HepG2 (cell line): Measurements from ENCODE around the gene PRM3. TPM values are rescaled to one million over a fixed set of nuclear protein-coding genes. Genes with fewer than 3 reads are reported as not detected.
A peak's percentile ranks its signal among the peaks of the same experiment; 100 is the strongest.

Experiments
- ARHGAP35 ChIP-seq: sonication (generic); formaldehyde crosslinking; IDR thresholded peaks from 2 replicates; pipeline ENCODE4 v1.9.0; 2022; ENCODE audit warnings: mild to moderate bottlenecking, inconsistent platforms, moderate library complexity, missing genetic modification reagents, borderline replicate concordance
- ATAD3A ChIP-seq: sonication (generic); formaldehyde crosslinking; IDR thresholded peaks from 2 replicates; pipeline ENCODE4 v1.4.0; 2020; ENCODE audit warnings: missing genetic modification reagents
- HCFC1 ChIP-seq: fragments of 150-350 bp; IDR thresholded peaks from 2 replicates; pipeline ENCODE4 v1.6.1; 2014; ENCODE audit warnings: low read depth, low read length
- KLF6 ChIP-seq: IDR thresholded peaks from 2 replicates; pipeline ENCODE4 v1.8.0; 2016; ENCODE audit warnings: missing biosample characterization, missing genetic modification reagents
- NFYB ChIP-seq: sonication (generic); formaldehyde crosslinking; IDR thresholded peaks from 2 replicates; pipeline ENCODE4 v1.4.0; 2020; ENCODE audit warnings: missing genetic modification reagents
- NR2F2 ChIP-seq: IDR thresholded peaks from 2 replicates; pipeline ENCODE4 v1.6.1; 2012; ENCODE audit warnings: low read depth, inconsistent platforms, borderline replicate concordance
- PHF8 ChIP-seq: sonication (generic); formaldehyde crosslinking; IDR thresholded peaks from 2 replicates; pipeline ENCODE4 v1.5.0; 2020; ENCODE audit warnings: missing genetic modification reagents
- REL ChIP-seq: sonication (generic); formaldehyde crosslinking; conservative IDR thresholded peaks from 2 replicates; pipeline ENCODE4 v1.8.0; 2022; ENCODE audit warnings: mild to moderate bottlenecking, missing genetic modification reagents, moderate library complexity
- SATB2 ChIP-seq: sonication (generic); formaldehyde crosslinking; IDR thresholded peaks from 2 replicates; pipeline ENCODE4 v1.5.0; 2020; ENCODE audit warnings: missing genetic modification reagents
- SETDB1 ChIP-seq: sonication (generic); formaldehyde crosslinking; IDR thresholded peaks from 2 replicates; pipeline ENCODE4 v1.5.1; 2020; ENCODE audit warnings: missing genetic modification reagents, mild to moderate bottlenecking, borderline replicate concordance
- SMARCE1 ChIP-seq: fragments of 450-650 bp; IDR thresholded peaks from 2 replicates; pipeline ENCODE4 v1.6.1; 2017; ENCODE audit warnings: borderline replicate concordance
- TEAD3 ChIP-seq: optimal IDR thresholded peaks from 2 replicates; pipeline ENCODE3; 2016; ENCODE audit warnings: borderline replicate concordance
- ZFP41 ChIP-seq: sonication (generic); formaldehyde crosslinking; IDR thresholded peaks from 2 replicates; pipeline ENCODE4 v1.4.0; 2020; ENCODE audit warnings: mild to moderate bottlenecking, missing genetic modification reagents, borderline replicate concordance
- ZFP62 ChIP-seq: sonication (generic); formaldehyde crosslinking; IDR thresholded peaks from 2 replicates; pipeline ENCODE4 v1.4.0; 2020; ENCODE audit warnings: missing genetic modification reagents
- ZNF333 ChIP-seq: sonication (generic); formaldehyde crosslinking; IDR thresholded peaks from 2 replicates; pipeline ENCODE4 v1.4.0; 2020; ENCODE audit warnings: mild to moderate bottlenecking, missing genetic modification reagents, borderline replicate concordance
- ZNF335 ChIP-seq: sonication (generic); formaldehyde crosslinking; IDR thresholded peaks from 2 replicates; pipeline ENCODE4 v1.4.0; 2020; ENCODE audit warnings: missing genetic modification reagents
- ZNF75D ChIP-seq: sonication (generic); formaldehyde crosslinking; IDR thresholded peaks from 2 replicates; pipeline ENCODE4 v1.8.1; 2023; ENCODE audit warnings: missing genetic modification reagents, mild to moderate bottlenecking, borderline replicate concordance
- ZNF782 ChIP-seq: sonication (generic); formaldehyde crosslinking; IDR thresholded peaks from 2 replicates; pipeline ENCODE4 v1.4.0; 2020; ENCODE audit warnings: missing genetic modification reagents, mild to moderate bottlenecking, borderline replicate concordance
- polyA plus RNA-seq, 8 experiments: library from polyadenylated mRNA; depleted of rRNA in 3 of 8; stranded (reverse) in 7 of 8; unstranded in 1 of 8; fragments of >200 nt; fragmentation: Illumina TruSeq in 4 of 8; extraction: Trizol in 4 of 8; gene quantifications; 2 replicates each; pipeline versions ENCODE4 v1.2.1 to v1.2.3, GENCODE V29; 2011 to 2016; ENCODE audit warnings: low read depth in 4 of 8, missing spikeins in 1 of 8, mixed read lengths in 1 of 8; ENCODE audit not compliant: insufficient read depth in 1 of 8
- total RNA-seq, 5 experiments: library from RNA; depleted of rRNA; stranded (reverse); fragments of >200 nt; fragmentation: Illumina TruSeq; extraction: Trizol; gene quantifications; 2 replicates each; pipeline ENCODE4 v1.2.3, GENCODE V29; 2016; ENCODE audit warnings: low read depth in 1 of 5
- TF ChIP-seq, protein P1 (sequence below): sonication (generic); formaldehyde crosslinking; IDR thresholded peaks from 2 replicates; pipeline ENCODE4 v1.4.0; 2020; ENCODE audit warnings: missing genetic modification reagents, borderline replicate concordance
- TF ChIP-seq, protein P2 (sequence below): sonication (generic); formaldehyde crosslinking; IDR thresholded peaks from 2 replicates; pipeline ENCODE4 v1.4.0; 2020; ENCODE audit warnings: mild to moderate bottlenecking, missing genetic modification reagents, borderline replicate concordance
- TF ChIP-seq, protein P3 (sequence below): sonication (generic); formaldehyde crosslinking; IDR thresholded peaks from 2 replicates; pipeline ENCODE4 v1.5.0; 2020; ENCODE audit warnings: mild to moderate bottlenecking, missing genetic modification reagents

Gene PRM3
- total and polyA plus RNA-seq, 2 of the 13 experiments (the other 11 are each of a cell fraction or from before 2014, with no cell fraction given): not detected

DNA sequence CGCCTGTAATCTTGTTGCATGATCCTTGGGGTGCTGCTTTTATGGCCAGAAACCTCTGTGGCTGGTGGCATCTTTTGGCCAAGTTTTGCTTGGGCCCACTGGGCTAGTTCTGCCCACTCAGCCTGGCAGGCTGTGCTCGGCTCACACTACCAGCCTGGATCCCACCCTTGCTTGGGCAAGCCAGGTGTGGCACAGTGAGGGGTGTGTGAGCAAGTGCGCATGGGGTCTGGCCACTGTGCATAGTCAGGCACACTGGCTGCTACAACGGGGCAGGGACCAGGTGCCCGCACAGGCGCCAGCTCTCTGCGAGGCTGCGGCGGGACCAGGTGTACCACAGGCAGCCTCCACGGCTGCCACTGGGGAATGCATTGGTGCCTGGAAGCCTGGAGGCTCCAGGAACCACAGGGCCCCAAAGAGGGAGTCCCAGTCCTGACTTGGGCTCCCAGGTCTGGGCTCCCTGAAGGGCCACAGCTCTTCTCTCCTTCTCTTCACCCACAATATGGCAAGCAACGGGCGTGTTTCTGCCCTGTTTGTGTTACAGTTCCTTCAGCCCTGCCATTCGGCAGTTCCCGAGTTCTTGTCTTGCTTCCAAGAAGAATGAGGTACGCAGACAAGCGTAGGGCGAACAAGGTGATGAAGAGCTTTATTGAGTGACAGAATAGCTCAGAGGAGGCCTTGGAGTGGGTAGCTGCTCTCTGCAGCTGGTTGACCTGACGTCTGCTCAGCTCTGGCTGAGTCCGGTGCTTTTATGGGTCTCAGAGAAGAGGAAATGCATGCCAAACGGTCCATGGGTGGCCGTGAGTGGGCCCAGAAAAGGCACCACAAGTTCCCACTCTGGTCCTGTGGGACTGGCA, 34.4 kb upstream of the PRM3 start (continued):
- no peak; the same call in none of the 2 replicates for TF ChIP-seq PHF8 (CRISPR knock-in tag)
- TF ChIP-seq ZNF782: peak; percentile 75; the same call in 1 of the 2 replicates
- TF ChIP-seq REL (CRISPR knock-in tag): no peak
- TF ChIP-seq NFYB (CRISPR knock-in tag): no peak
- no peak for TF ChIP-seq ZNF335 (CRISPR knock-in tag)
- TF ChIP-seq ZFP62 (CRISPR knock-in tag): no peak
- no peak for TF ChIP-seq ZNF333
- TF ChIP-seq SMARCE1: no peak
- TF ChIP-seq SETDB1: no peak
- peak; percentile 59; the same call in 1 of the 2 replicates for TF ChIP-seq ATAD3A (CRISPR knock-in tag)
- TF ChIP-seq, protein P1, sequence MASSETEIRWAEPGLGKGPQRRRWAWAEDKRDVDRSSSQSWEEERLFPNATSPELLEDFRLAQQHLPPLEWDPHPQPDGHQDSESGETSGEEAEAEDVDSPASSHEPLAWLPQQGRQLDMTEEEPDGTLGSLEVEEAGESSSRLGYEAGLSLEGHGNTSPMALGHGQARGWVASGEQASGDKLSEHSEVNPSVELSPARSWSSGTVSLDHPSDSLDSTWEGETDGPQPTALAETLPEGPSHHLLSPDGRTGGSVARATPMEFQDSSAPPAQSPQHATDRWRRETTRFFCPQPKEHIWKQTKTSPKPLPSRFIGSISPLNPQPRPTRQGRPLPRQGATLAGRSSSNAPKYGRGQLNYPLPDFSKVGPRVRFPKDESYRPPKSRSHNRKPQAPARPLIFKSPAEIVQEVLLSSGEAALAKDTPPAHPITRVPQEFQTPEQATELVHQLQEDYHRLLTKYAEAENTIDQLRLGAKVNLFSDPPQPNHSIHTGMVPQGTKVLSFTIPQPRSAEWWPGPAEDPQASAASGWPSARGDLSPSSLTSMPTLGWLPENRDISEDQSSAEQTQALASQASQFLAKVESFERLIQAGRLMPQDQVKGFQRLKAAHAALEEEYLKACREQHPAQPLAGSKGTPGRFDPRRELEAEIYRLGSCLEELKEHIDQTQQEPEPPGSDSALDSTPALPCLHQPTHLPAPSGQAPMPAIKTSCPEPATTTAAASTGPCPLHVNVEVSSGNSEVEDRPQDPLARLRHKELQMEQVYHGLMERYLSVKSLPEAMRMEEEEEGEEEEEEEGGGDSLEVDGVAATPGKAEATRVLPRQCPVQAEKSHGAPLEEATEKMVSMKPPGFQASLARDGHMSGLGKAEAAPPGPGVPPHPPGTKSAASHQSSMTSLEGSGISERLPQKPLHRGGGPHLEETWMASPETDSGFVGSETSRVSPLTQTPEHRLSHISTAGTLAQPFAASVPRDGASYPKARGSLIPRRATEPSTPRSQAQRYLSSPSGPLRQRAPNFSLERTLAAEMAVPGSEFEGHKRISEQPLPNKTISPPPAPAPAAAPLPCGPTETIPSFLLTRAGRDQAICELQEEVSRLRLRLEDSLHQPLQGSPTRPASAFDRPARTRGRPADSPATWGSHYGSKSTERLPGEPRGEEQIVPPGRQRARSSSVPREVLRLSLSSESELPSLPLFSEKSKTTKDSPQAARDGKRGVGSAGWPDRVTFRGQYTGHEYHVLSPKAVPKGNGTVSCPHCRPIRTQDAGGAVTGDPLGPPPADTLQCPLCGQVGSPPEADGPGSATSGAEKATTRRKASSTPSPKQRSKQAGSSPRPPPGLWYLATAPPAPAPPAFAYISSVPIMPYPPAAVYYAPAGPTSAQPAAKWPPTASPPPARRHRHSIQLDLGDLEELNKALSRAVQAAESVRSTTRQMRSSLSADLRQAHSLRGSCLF (CRISPR knock-in tag): no peak
- TF ChIP-seq ZFP41 (CRISPR knock-in tag): no peak
- TF ChIP-seq TEAD3 (CRISPR knock-in tag): peak; percentile 2
- no peak for TF ChIP-seq HCFC1
- 0 out of 2 replicates have a peak, but pooled peaks have one; percentile 11 for TF ChIP-seq KLF6
- TF ChIP-seq, protein P2, sequence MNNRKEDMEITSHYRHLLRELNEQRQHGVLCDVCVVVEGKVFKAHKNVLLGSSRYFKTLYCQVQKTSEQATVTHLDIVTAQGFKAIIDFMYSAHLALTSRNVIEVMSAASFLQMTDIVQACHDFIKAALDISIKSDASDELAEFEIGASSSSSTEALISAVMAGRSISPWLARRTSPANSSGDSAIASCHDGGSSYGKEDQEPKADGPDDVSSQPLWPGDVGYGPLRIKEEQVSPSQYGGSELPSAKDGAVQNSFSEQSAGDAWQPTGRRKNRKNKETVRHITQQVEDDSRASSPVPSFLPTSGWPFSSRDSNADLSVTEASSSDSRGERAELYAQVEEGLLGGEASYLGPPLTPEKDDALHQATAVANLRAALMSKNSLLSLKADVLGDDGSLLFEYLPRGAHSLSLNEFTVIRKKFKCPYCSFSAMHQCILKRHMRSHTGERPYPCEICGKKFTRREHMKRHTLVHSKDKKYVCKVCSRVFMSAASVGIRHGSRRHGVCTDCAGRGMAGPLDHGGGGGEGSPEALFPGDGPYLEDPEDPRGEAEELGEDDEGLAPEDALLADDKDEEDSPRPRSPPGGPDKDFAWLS (CRISPR knock-in tag): no peak
- 0 out of 2 replicates have a peak, but pooled peaks have one; percentile 7 for TF ChIP-seq NR2F2
- no peak for TF ChIP-seq SATB2 (CRISPR knock-in tag)
- no peak for TF ChIP-seq ZNF75D (CRISPR knock-in tag)
- TF ChIP-seq, protein P3, sequence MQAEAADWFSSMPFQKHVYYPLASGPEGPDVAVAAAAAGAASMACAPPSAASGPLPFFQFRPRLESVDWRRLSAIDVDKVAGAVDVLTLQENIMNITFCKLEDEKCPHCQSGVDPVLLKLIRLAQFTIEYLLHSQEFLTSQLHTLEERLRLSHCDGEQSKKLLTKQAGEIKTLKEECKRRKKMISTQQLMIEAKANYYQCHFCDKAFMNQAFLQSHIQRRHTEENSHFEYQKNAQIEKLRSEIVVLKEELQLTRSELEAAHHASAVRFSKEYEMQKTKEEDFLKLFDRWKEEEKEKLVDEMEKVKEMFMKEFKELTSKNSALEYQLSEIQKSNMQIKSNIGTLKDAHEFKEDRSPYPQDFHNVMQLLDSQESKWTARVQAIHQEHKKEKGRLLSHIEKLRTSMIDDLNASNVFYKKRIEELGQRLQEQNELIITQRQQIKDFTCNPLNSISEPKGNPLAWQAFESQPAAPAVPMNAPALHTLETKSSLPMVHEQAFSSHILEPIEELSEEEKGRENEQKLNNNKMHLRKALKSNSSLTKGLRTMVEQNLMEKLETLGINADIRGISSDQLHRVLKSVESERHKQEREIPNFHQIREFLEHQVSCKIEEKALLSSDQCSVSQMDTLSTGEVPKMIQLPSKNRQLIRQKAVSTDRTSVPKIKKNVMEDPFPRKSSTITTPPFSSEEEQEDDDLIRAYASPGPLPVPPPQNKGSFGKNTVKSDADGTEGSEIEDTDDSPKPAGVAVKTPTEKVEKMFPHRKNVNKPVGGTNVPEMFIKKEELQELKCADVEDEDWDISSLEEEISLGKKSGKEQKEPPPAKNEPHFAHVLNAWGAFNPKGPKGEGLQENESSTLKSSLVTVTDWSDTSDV (CRISPR knock-in tag): no peak
- TF ChIP-seq ARHGAP35 (CRISPR knock-in tag): no peak
